K562 (cell line): ENCODE measurements around the gene HPSE2. TPM values are rescaled to one million over a fixed set of nuclear protein-coding genes. Genes with fewer than 3 reads are reported as not detected.
A peak's percentile ranks its signal among the peaks of the same experiment; 100 is the strongest.

Source experiments
- ARHGAP35 ChIP-seq: fragments of 450-650 bp; IDR thresholded peaks from 2 replicates; pipeline ENCODE4 v1.6.1; 2018; ENCODE audit not compliant: partially characterized antibody
- CBX5 ChIP-seq: IDR thresholded peaks from 2 replicates; pipeline ENCODE4 v1.6.1; 2014; ENCODE audit warnings: low read depth, borderline replicate concordance
- ETS2 ChIP-seq: IDR thresholded peaks from 2 replicates; pipeline ENCODE4 v1.6.1; 2016; ENCODE audit warnings: borderline replicate concordance, missing genetic modification characterization, mild to moderate bottlenecking, moderate library complexity, missing compliant biosample characterization; ENCODE audit not compliant: poor library complexity, severe bottlenecking
- HMGXB4 ChIP-seq: sonication (generic); formaldehyde crosslinking; IDR thresholded peaks from 2 replicates; pipeline ENCODE4 v1.8.1; 2023; ENCODE audit warnings: mild to moderate bottlenecking, missing genetic modification reagents
- HOMEZ ChIP-seq: fragments of 250-450 bp; sonication (Bioruptor Pico); IDR thresholded peaks from 2 replicates; pipeline ENCODE4 v1.4.0; 2020; ENCODE audit warnings: mild to moderate bottlenecking, moderate library complexity
- MIER1 ChIP-seq: fragments of 450-650 bp; IDR thresholded peaks from 2 replicates; pipeline ENCODE4 v1.6.1; 2016; ENCODE audit warnings: antibody characterized with exemption, mild to moderate bottlenecking, low read depth
- MXD1 ChIP-seq: fragments of 250-450 bp; sonication (Bioruptor Pico); IDR thresholded peaks from 2 replicates; pipeline ENCODE4 v1.8.0; 2021; ENCODE audit warnings: borderline replicate concordance, mild to moderate bottlenecking, moderate library complexity; ENCODE audit not compliant: poor library complexity, severe bottlenecking
- MYC ChIP-seq, 2 experiments: fragments of 250-450 bp in 1 of 2; sonication (Bioruptor Pico) in 1 of 2; IDR thresholded peaks; 2 replicates each; pipeline versions ENCODE4 v1.5.1 to v1.6.1; 2012 to 2021; ENCODE audit warnings: low read depth in 2 of 2, borderline replicate concordance in 1 of 2, improper control_type of control experiment in 1 of 2, low read length in 1 of 2, mild to moderate bottlenecking in 1 of 2, moderate library complexity in 1 of 2
- PHF20 ChIP-seq: fragments of 450-650 bp; IDR thresholded peaks from 2 replicates; pipeline ENCODE4 v1.6.1; 2018; ENCODE audit not compliant: partially characterized antibody
- PML ChIP-seq: IDR thresholded peaks from 2 replicates; pipeline ENCODE4 v1.6.1; 2012; ENCODE audit warnings: low read length, inconsistent platforms
- PREB ChIP-seq: sonication (generic); formaldehyde crosslinking; IDR thresholded peaks from 2 replicates; pipeline ENCODE4 v1.8.1; 2023; ENCODE audit warnings: mild to moderate bottlenecking, missing genetic modification reagents
- RFX1 ChIP-seq: fragments of 450-650 bp; IDR thresholded peaks from 2 replicates; pipeline ENCODE4 v1.6.1; 2016; ENCODE audit warnings: mild to moderate bottlenecking, moderate library complexity
- THAP12 ChIP-seq: fragments of 250-450 bp; sonication (Bioruptor Pico); IDR thresholded peaks from 2 replicates; pipeline ENCODE4 v1.9.0; 2021; ENCODE audit warnings: mild to moderate bottlenecking, inconsistent platforms
- ZNF140 ChIP-seq: fragments of 250-450 bp; sonication (Bioruptor Pico); IDR thresholded peaks from 2 replicates; pipeline ENCODE4 v1.8.0; 2021; ENCODE audit warnings: moderate library complexity, mild to moderate bottlenecking, inconsistent platforms
- ZNF444 ChIP-seq: fragments of 250-450 bp; sonication (Bioruptor Pico); IDR thresholded peaks from 2 replicates; pipeline ENCODE4 v1.4.0; 2020; ENCODE audit warnings: mild to moderate bottlenecking, moderate library complexity
- ZNF518B ChIP-seq: fragments of 250-450 bp; sonication (Bioruptor Pico); IDR thresholded peaks from 2 replicates; pipeline ENCODE4 v1.5.0; 2021; ENCODE audit warnings: mild to moderate bottlenecking, moderate library complexity
- polyA plus RNA-seq, 8 experiments: library from polyadenylated mRNA; depleted of rRNA in 4 of 8; stranded (reverse) in 5 of 8; unstranded in 3 of 8; fragments of >200 nt; fragmentation: Nextera tagmentation in 2 of 8; fragmentation: Illumina TruSeq in 1 of 8; extraction: Ambion mirVana in 2 of 8; extraction: Trizol in 1 of 8; gene quantifications; 2 replicates each; pipeline versions ENCODE4 v1.2.1 to v1.2.3, GENCODE V29; 2011 to 2014; ENCODE audit warnings: inconsistent platforms in 1 of 8, missing spikeins in 1 of 8
- total RNA-seq, 7 experiments: library from RNA; depleted of rRNA in 6 of 7; stranded (reverse); fragments of >200 nt in 6 of 7; fragmentation: Illumina TruSeq in 2 of 7; extraction: Trizol in 2 of 7; gene quantifications; 2 replicates each; pipeline versions ENCODE4 v1.2.1 to v1.2.3, GENCODE V29; 2011 to 2021; ENCODE audit warnings: low replicate concordance in 1 of 7

The HPSE2 gene
- total and polyA plus RNA-seq, 9 of the 15 experiments (the other 6 are each of a cell fraction or from before 2014, with no cell fraction given) = 0.03 to 0.10 (median 0.04) TPM; not detected in 2

- no peak for TF ChIP-seq THAP12 (CRISPR knock-in tag)
- TF ChIP-seq HMGXB4 (CRISPR knock-in tag) = no peak
- TF ChIP-seq CBX5 = no peak
- TF ChIP-seq ETS2 (tag) = no peak
- no peak for TF ChIP-seq ZNF444
- no peak for TF ChIP-seq MIER1
- no peak for TF ChIP-seq HOMEZ
- TF ChIP-seq PHF20 = no peak
- no peak for TF ChIP-seq PREB
- TF ChIP-seq MYC (IDR thresholded peaks at IDR 0.05; ENCODE audit: low read depth, low read length) = peak; percentile 58
- no peak for TF ChIP-seq MYC (CRISPR knock-in tag; IDR thresholded peaks at IDR 0.05; ENCODE audit: borderline replicate concordance, low read depth)
- no peak for TF ChIP-seq ARHGAP35
- no peak for TF ChIP-seq MXD1
- no peak for TF ChIP-seq ZNF518B (CRISPR knock-in tag)
- no peak for TF ChIP-seq ZNF140 (CRISPR knock-in tag)
- TF ChIP-seq RFX1 = no peak
- TF ChIP-seq PML = peak; percentile 90
These were observed 774.7 kb downstream of the HPSE2 start (continued) for GRCh38 chr10:98460837-98461499.
